ENCODE results near the gene PTOV1.

DNA sequence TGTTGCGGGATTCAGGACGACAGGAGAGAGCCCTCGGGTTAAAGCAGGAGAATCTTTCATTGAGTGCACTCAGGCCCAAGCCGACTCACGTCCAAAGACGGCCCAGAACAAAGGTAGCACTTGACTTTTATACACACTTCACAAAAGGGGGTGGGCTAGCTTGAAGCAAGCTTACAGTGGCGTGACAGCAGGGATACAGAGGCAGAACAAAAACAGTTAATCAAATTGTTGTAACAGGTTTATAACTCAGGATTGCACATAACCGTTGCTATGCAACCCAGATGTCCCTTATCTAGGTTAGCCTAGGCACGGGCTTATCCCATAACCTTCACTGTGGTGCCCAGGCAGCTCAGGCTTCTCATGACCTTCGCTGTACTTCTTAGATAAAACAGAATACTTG lies 30.8 kb upstream of the PTOV1 start:
- TF ChIP-seq, protein P1, sequence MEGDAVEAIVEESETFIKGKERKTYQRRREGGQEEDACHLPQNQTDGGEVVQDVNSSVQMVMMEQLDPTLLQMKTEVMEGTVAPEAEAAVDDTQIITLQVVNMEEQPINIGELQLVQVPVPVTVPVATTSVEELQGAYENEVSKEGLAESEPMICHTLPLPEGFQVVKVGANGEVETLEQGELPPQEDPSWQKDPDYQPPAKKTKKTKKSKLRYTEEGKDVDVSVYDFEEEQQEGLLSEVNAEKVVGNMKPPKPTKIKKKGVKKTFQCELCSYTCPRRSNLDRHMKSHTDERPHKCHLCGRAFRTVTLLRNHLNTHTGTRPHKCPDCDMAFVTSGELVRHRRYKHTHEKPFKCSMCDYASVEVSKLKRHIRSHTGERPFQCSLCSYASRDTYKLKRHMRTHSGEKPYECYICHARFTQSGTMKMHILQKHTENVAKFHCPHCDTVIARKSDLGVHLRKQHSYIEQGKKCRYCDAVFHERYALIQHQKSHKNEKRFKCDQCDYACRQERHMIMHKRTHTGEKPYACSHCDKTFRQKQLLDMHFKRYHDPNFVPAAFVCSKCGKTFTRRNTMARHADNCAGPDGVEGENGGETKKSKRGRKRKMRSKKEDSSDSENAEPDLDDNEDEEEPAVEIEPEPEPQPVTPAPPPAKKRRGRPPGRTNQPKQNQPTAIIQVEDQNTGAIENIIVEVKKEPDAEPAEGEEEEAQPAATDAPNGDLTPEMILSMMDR (IDR thresholded peaks at IDR 0.05; ENCODE audit: low read depth, low read length, missing input control): no peak
- no peak for TF ChIP-seq TAF1 (conservative IDR thresholded peaks at IDR 0.05)
- TF ChIP-seq, protein P2, sequence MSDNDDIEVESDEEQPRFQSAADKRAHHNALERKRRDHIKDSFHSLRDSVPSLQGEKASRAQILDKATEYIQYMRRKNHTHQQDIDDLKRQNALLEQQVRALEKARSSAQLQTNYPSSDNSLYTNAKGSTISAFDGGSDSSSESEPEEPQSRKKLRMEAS (IDR thresholded peaks at IDR 0.05): no peak
- TF ChIP-seq EGR1 (IDR thresholded peaks at IDR 0.05; ENCODE audit: low read depth in 2 of 2): no peak
- no peak for TF ChIP-seq RAD21 (IDR thresholded peaks at IDR 0.05)
- no peak for TF ChIP-seq GABPA (IDR thresholded peaks at IDR 0.05 in 1 of 2, conservative IDR thresholded peaks at IDR 0.05 in 1 of 2)
- no peak for TF ChIP-seq YY1 (IDR thresholded peaks at IDR 0.05)
- no peak for TF ChIP-seq SP1 (IDR thresholded peaks at IDR 0.05)
- no peak for TF ChIP-seq RXRA (IDR thresholded peaks at IDR 0.05)
- TF ChIP-seq, protein P3, sequence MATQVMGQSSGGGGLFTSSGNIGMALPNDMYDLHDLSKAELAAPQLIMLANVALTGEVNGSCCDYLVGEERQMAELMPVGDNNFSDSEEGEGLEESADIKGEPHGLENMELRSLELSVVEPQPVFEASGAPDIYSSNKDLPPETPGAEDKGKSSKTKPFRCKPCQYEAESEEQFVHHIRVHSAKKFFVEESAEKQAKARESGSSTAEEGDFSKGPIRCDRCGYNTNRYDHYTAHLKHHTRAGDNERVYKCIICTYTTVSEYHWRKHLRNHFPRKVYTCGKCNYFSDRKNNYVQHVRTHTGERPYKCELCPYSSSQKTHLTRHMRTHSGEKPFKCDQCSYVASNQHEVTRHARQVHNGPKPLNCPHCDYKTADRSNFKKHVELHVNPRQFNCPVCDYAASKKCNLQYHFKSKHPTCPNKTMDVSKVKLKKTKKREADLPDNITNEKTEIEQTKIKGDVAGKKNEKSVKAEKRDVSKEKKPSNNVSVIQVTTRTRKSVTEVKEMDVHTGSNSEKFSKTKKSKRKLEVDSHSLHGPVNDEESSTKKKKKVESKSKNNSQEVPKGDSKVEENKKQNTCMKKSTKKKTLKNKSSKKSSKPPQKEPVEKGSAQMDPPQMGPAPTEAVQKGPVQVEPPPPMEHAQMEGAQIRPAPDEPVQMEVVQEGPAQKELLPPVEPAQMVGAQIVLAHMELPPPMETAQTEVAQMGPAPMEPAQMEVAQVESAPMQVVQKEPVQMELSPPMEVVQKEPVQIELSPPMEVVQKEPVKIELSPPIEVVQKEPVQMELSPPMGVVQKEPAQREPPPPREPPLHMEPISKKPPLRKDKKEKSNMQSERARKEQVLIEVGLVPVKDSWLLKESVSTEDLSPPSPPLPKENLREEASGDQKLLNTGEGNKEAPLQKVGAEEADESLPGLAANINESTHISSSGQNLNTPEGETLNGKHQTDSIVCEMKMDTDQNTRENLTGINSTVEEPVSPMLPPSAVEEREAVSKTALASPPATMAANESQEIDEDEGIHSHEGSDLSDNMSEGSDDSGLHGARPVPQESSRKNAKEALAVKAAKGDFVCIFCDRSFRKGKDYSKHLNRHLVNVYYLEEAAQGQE (IDR thresholded peaks at IDR 0.05): no peak
- TF ChIP-seq, protein P4, sequence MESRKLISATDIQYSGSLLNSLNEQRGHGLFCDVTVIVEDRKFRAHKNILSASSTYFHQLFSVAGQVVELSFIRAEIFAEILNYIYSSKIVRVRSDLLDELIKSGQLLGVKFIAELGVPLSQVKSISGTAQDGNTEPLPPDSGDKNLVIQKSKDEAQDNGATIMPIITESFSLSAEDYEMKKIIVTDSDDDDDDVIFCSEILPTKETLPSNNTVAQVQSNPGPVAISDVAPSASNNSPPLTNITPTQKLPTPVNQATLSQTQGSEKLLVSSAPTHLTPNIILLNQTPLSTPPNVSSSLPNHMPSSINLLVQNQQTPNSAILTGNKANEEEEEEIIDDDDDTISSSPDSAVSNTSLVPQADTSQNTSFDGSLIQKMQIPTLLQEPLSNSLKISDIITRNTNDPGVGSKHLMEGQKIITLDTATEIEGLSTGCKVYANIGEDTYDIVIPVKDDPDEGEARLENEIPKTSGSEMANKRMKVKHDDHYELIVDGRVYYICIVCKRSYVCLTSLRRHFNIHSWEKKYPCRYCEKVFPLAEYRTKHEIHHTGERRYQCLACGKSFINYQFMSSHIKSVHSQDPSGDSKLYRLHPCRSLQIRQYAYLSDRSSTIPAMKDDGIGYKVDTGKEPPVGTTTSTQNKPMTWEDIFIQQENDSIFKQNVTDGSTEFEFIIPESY (IDR thresholded peaks at IDR 0.05): no peak
